HG02981 (cell line): ENCODE data around the gene LOXL4.

ENCODE experiments used
- ATAC-seq: cut with Tn5 transposase; IDR thresholded peaks from one replicate; pipeline ENCODE4 v1.9.1; 2021; ENCODE audit warnings: mild to moderate bottlenecking, moderate library complexity; ENCODE audit not compliant: unreplicated experiment

Gene LOXL4

GRCh38 chr10:98295907-98296306 is 27.9 kb upstream of the LOXL4 start:
- no peak for ATAC-seq

GRCh38 chr10:98295401-98295811 is 27.4 kb upstream of the LOXL4 start:
- no peak for ATAC-seq

- ATAC-seq, result no peak
Measured at GRCh38 chr10:98294270-98294627, 26.3 kb upstream of the LOXL4 start.

- ATAC-seq, result no peak
Measured at GRCh38 chr10:98293550-98294269, 25.7 kb upstream of the LOXL4 start.

- ATAC-seq, result no peak
Measured at GRCh38 chr10:98292971-98293370, 25.0 kb upstream of the LOXL4 start.

GRCh38 chr10:98289802-98290209 is 21.8 kb upstream of the LOXL4 start:
- no peak for ATAC-seq

- ATAC-seq, result no peak
Measured at GRCh38 chr10:98287321-98287720, 19.3 kb upstream of the LOXL4 start.

GRCh38 chr10:98286419-98286818 is 18.4 kb upstream of the LOXL4 start:
- ATAC-seq, result no peak

GRCh38 chr10:98285416-98285815 is 17.4 kb upstream of the LOXL4 start:
- ATAC-seq, result no peak

GRCh38 chr10:98276311-98276710 is 8.3 kb upstream of the LOXL4 start:
- no peak for ATAC-seq

GRCh38 chr10:98274562-98274961 is 6.6 kb upstream of the LOXL4 start:
- ATAC-seq, result no peak

- no peak for ATAC-seq
Measured at GRCh38 chr10:98273057-98273850, 5.3 kb upstream of the LOXL4 start.

GRCh38 chr10:98272656-98273055 is 4.7 kb upstream of the LOXL4 start:
- ATAC-seq, result no peak

GRCh38 chr10:98272245-98272644 is 4.3 kb upstream of the LOXL4 start:
- ATAC-seq, result no peak

- ATAC-seq, result no peak
Measured at GRCh38 chr10:98270786-98271185, 2.8 kb upstream of the LOXL4 start.

- ATAC-seq, result no peak
Measured at GRCh38 chr10:98270073-98270740, 2.2 kb upstream of the LOXL4 start.

GRCh38 chr10:98269435-98269912 is 1.5 kb upstream of the LOXL4 start:
- ATAC-seq, result no peak

GRCh38 chr10:98268694-98269431 is 869 bp upstream of the LOXL4 start:
- ATAC-seq, result no peak

GRCh38 chr10:98267069-98267893 is 713 bp downstream of the LOXL4 start:
- ATAC-seq, result no peak

- ATAC-seq, result no peak
Measured at GRCh38 chr10:98266647-98267046, 1.3 kb downstream of the LOXL4 start.
